Psoas muscle (tissue), 8 donors: ENCODE measurements around the gene JMJD4. TPM values are rescaled to one million over a fixed set of nuclear protein-coding genes. Genes with fewer than 3 reads are reported as not detected.
A peak's percentile ranks its signal among the peaks of the same experiment; 100 is the strongest.

ENCODE experiments used
- ATAC-seq, 4 donors: fragments of 200-7000 bp; cut with Tn5 transposase; one replicate each; pipeline ENCODE4 v1.9.1; 2020; ENCODE audit warnings: moderate library complexity in 3 of 4, mild to moderate bottlenecking in 2 of 4
- DNase-seq, 2 donors: peaks; one replicate each; pipeline ENCODE4 v3.0.0-alpha.2; 2020
- H3K27ac ChIP-seq: fragments of 200-600 bp; one replicate; pipeline ENCODE4 v1.8.0; 2022
- H3K27me3 ChIP-seq, 3 donors: fragments of 200-600 bp in 1 of 3; one replicate each; pipeline versions ENCODE4 v1.6.1 to v1.8.0; 2013 to 2022; ENCODE audit warnings: low read length in 2 of 3, mild to moderate bottlenecking in 2 of 3, moderate library complexity in 1 of 3; ENCODE audit not compliant: insufficient read depth in 3 of 3
- H3K36me3 ChIP-seq, 2 donors: fragments of 200-600 bp in 1 of 2; one replicate each; pipeline versions ENCODE4 v1.6.1 to v1.8.0; 2013 to 2022; ENCODE audit warnings: low read depth in 1 of 2, mild to moderate bottlenecking in 1 of 2, moderate library complexity in 1 of 2; ENCODE audit not compliant: insufficient read depth in 1 of 2
- H3K4me1 ChIP-seq: fragments of 200-600 bp; one replicate; pipeline ENCODE4 v1.8.0; 2022
- H3K4me3 ChIP-seq: fragments of 200-600 bp; one replicate; pipeline ENCODE4 v1.8.0; 2022; ENCODE audit warnings: mild to moderate bottlenecking
- H3K9me3 ChIP-seq: fragments of 200-600 bp; one replicate; pipeline ENCODE4 v1.8.0; 2022
- WGBS, 3 donors: extraction: QIAGEN DNeasy Blood & Tissue Kit; methylation state at CpG; one replicate each; pipeline versions ENCODE4 v1.1.6 to v1.1.7; 2013; 5-methylcytosine and 5-hydroxymethylcytosine counted together
- intact Hi-C, 2 donors: fragments of 100-400 bp; cut with DNase I; formaldehyde crosslinking; loops; one replicate each; pipeline versions ENCODE4 v1.11.0 to v1.14.2; 2022
- polyA plus RNA-seq, 3 donors: library from polyadenylated mRNA; stranded (reverse); fragments of 200-250 nt; gene quantifications; one replicate each; pipeline ENCODE4 v1.2.3, GENCODE V29; 2013
- total RNA-seq, 4 donors: library from RNA; stranded (reverse); fragmentation: NEBNext Ultra II Directional in 2 of 4; extraction: Animal tissue kit (Norgen Biotek cat#: 25700) in 2 of 4; gene quantifications; one replicate each; pipeline versions ENCODE4 v1.2.1 to v1.2.4, GENCODE V29; 2021 to 2023
- TF ChIP-seq, protein P1 (sequence below): fragments of 200-600 bp; IDR thresholded peaks from one replicate; pipeline ENCODE4 v1.8.0; 2022; ENCODE audit warnings: antibody characterized with exemption
- donor health status: healthy with polysubstance abuse.
- donor health status: DM: no; HTN: no; CAD: no; lungs with moderate emphysema.
- donor health status: Bipolar disorder and iron deficiency.
- donor health status: healthy.
- donor health status: DM: yes; HTN: yes; CAD: no.
- donor health status: DM: no; HTN: no; CAD: no.
- donor health status: DM: no; HTN: no; CAD: no.
- donor health status: DM: yes; HTN: yes; CAD: no.

The JMJD4 gene
- total and polyA plus RNA-seq, 7 donors: 9.0 to 20.5 (median 15.3) TPM

DNA sequence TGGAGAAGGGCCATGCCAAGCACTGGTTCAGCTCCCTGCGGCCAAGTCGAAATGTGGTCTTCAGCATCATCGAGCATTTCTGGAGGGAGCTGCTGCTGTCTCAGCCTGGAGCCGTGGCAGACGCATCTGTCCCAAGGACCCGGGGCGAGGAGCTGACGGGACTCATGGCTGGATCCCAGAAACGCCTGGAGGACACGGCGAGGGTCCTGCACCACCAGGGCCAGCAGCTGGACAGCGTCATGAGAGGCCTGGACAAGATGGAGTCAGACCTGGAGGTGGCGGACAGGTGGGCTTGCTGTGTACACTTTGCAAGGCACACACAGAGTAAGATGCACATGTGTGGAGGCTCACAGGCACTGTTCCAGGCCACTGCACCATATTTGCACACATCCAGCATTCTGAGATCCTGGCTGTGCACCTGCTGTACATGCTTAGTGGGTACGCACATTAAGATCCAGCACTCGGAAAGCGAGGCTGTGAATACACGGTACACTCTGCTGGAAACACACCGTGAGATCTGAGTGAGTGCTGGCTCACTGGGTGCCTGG is 12.9 kb upstream of the JMJD4 start:
- no peak overlapping the region for H3K27ac ChIP-seq
- no peaks in the 10 kb centered on the region for H3K27me3 ChIP-seq
- intact Hi-C loops: no loop called here
- H3K4me1 ChIP-seq: peaks cover 22% of the 10 kb centered on the region
- 84 to 95% (median 87%) methylated on average over 18 of the region's 18 CpGs for WGBS, 3 donors
- peaks cover 0 to 26% of the 10 kb centered on the region in 2 donors for H3K36me3 ChIP-seq
- no peak overlapping the region for H3K4me3 ChIP-seq
- TF ChIP-seq, protein P1, sequence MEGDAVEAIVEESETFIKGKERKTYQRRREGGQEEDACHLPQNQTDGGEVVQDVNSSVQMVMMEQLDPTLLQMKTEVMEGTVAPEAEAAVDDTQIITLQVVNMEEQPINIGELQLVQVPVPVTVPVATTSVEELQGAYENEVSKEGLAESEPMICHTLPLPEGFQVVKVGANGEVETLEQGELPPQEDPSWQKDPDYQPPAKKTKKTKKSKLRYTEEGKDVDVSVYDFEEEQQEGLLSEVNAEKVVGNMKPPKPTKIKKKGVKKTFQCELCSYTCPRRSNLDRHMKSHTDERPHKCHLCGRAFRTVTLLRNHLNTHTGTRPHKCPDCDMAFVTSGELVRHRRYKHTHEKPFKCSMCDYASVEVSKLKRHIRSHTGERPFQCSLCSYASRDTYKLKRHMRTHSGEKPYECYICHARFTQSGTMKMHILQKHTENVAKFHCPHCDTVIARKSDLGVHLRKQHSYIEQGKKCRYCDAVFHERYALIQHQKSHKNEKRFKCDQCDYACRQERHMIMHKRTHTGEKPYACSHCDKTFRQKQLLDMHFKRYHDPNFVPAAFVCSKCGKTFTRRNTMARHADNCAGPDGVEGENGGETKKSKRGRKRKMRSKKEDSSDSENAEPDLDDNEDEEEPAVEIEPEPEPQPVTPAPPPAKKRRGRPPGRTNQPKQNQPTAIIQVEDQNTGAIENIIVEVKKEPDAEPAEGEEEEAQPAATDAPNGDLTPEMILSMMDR: no peak
- DNase-seq: peak in 1 of 2 donors; percentile 26
- no peak for ATAC-seq
- no peaks in the 10 kb centered on the region for H3K9me3 ChIP-seq

DNA sequence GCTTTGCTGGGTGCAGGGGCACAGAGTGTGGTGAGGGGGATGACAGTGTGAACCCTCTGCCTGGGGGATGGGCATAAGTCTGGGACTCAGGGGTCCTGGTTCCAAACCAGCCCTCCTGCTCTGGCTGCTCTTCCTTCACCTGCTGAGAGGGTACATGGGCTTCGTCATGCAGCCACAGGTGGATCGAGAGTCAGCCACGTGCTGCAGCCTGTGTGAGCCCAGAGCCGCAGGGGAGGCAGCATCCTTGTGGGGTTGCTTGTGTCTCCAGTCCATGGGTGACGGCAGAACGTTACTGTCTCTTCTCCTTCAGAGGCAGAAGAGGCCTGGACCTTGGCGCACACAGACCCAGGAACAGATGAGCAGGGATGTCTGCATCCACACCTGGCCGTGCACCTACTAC is 12.3 kb upstream of the JMJD4 start:
- Histone ChIP-seq H3K4me1 (peaks cover 21% of the 10 kb centered on the region), H3K36me3 (peaks cover 0 to 26% of the 10 kb centered on the region in 2 donors), H3K9me3 (no peaks in the 10 kb centered on the region), H3K4me3 (no peak overlapping the region), H3K27me3 (no peaks in the 10 kb centered on the region), H3K27ac (no peak overlapping the region)
- ATAC-seq (no peak), DNase-seq (peak in 1 of 2 donors; percentile 35)
- 81 to 86% (median 84%) methylated on average over 8 of the region's 8 CpGs for WGBS, 3 donors
- intact Hi-C loops: no loop called here
- TF ChIP-seq, protein P1: no peak

DNA sequence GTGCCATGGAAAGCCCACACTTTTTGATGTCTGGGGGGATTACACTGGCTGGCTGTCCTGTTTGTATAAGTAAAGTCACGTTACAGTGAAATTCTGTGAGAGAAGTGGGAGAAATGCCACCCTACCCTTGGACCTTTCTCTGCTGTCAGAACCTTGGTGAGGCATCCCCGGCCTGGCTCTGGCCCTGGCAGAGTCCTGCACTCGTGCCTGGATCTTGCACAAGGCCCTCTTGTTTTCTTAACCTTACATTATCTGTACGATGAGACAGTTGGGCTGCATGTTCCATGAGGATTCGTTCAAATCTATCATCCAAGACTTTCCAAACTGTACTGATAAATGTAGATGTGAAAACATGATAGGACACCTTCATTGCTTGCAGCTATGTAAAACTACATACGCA is 11.6 kb upstream of the JMJD4 start:
- DNase-seq (no peak), ATAC-seq (no peak)
- intact Hi-C loops: no loop called here
- Histone ChIP-seq H3K36me3 (peaks cover 0 to 26% of the 10 kb centered on the region in 2 donors), H3K4me1 (peaks cover 21% of the 10 kb centered on the region), H3K4me3 (no peak overlapping the region), H3K27me3 (no peaks in the 10 kb centered on the region), H3K9me3 (no peaks in the 10 kb centered on the region), H3K27ac (no peak overlapping the region)
- WGBS, 3 donors: 88 to 95% (median 89%) methylated on average over 6 of the region's 6 CpGs
- TF ChIP-seq, protein P1: no peak

DNA sequence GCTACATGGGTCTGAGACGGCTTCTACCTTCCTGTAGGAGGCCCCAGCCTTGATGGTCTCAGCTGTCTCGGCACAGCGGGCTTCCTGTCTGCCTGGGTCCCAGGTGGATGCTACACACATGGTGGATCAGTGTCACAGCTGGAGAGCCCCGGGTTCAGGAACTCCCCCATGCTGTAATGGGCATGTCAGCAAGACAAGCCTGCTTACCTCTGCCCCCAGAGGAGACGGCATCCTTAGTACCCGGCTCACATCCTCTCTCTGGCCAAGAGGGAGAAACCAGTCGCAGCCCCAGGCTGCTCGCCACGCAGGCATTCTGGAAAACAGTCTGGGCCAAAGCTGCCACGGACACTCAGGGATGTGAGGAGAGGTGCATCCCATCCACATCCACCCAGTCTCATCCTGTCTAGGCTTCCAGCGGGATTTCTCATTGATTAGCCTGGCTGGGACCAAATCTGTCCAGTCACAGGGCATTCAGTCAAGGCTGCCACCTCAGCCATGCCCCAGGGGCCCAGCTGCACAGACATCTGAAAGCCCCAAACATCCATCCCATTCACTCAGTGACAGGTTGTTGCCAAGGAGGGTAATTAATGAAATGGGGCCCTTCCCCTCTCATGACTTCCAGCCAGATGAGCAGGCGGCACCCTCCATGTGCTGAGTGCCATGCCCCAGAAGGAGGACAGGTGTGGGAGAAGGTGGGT is 10.6 kb upstream of the JMJD4 start:
- Histone ChIP-seq H3K9me3 (no peaks in the 10 kb centered on the region), H3K36me3 (peaks cover 0 to 18% of the 10 kb centered on the region in 2 donors), H3K27ac (no peak overlapping the region), H3K4me3 (no peak overlapping the region), H3K27me3 (no peaks in the 10 kb centered on the region), H3K4me1 (peaks cover 20% of the 10 kb centered on the region)
- intact Hi-C loops: no loop called here
- TF ChIP-seq, protein P1: no peak
- 86 to 90% (median 87%) methylated on average over 12 of the region's 12 CpGs for WGBS, 3 donors
- DNase-seq: no peak
- no peak for ATAC-seq
